HepG2 (cell line): ENCODE results near the gene PCDHGB3. TPM values are rescaled to one million over a fixed set of nuclear protein-coding genes. Genes with fewer than 3 reads are reported as not detected.

Experiments
- CHD2 ChIP-seq: IDR thresholded peaks from 2 replicates; pipeline ENCODE4 v1.6.1; 2011; ENCODE audit warnings: low read depth, low read length, improper control_type of control experiment
- ELF3 ChIP-seq: IDR thresholded peaks from 2 replicates; pipeline ENCODE4 v1.6.1; 2016; ENCODE audit warnings: missing genetic modification reagents, missing compliant biosample characterization
- ERF ChIP-seq: IDR thresholded peaks from 2 replicates; pipeline ENCODE4 v1.6.1; 2018; ENCODE audit warnings: missing biosample characterization, missing genetic modification reagents
- JDP2 ChIP-seq: sonication (generic); formaldehyde crosslinking; IDR thresholded peaks from 2 replicates; pipeline ENCODE4 v1.8.1; 2022; ENCODE audit warnings: missing genetic modification reagents, borderline replicate concordance
- KAT8 ChIP-seq: IDR thresholded peaks from 2 replicates; pipeline ENCODE4 v1.6.1; 2016; ENCODE audit warnings: missing genetic modification reagents, missing compliant biosample characterization
- SATB2 ChIP-seq: sonication (generic); formaldehyde crosslinking; IDR thresholded peaks from 2 replicates; pipeline ENCODE4 v1.5.0; 2020; ENCODE audit warnings: missing genetic modification reagents
- SMC3 ChIP-seq: IDR thresholded peaks from 2 replicates; pipeline ENCODE4 v1.6.1; 2011; ENCODE audit warnings: low read length, improper control_type of control experiment
- polyA plus RNA-seq, 8 experiments: library from polyadenylated mRNA; depleted of rRNA in 3 of 8; stranded (reverse) in 7 of 8; unstranded in 1 of 8; fragments of >200 nt; fragmentation: Illumina TruSeq in 4 of 8; extraction: Trizol in 4 of 8; gene quantifications; 2 replicates each; pipeline versions ENCODE4 v1.2.1 to v1.2.3, GENCODE V29; 2011 to 2016; ENCODE audit warnings: low read depth in 4 of 8, missing spikeins in 1 of 8, mixed read lengths in 1 of 8; ENCODE audit not compliant: insufficient read depth in 1 of 8
- total RNA-seq, 5 experiments: library from RNA; depleted of rRNA; stranded (reverse); fragments of >200 nt; fragmentation: Illumina TruSeq; extraction: Trizol; gene quantifications; 2 replicates each; pipeline ENCODE4 v1.2.3, GENCODE V29; 2016; ENCODE audit warnings: low read depth in 1 of 5
- TF ChIP-seq, protein P1 (sequence below): sonication (generic); formaldehyde crosslinking; IDR thresholded peaks from 2 replicates; pipeline ENCODE4 v1.5.0; 2020; ENCODE audit warnings: mild to moderate bottlenecking, missing genetic modification reagents, moderate library complexity
- TF ChIP-seq, protein P2 (sequence below): sonication (generic); formaldehyde crosslinking; IDR thresholded peaks from 2 replicates; pipeline ENCODE4 v1.9.0; 2021; ENCODE audit warnings: missing genetic modification reagents, borderline replicate concordance
- TF ChIP-seq, protein P3 (sequence below): sonication (generic); formaldehyde crosslinking; IDR thresholded peaks from 2 replicates; pipeline ENCODE4 v1.5.1; 2020; ENCODE audit warnings: mild to moderate bottlenecking, missing genetic modification reagents, borderline replicate concordance

The PCDHGB3 gene
- total and polyA plus RNA-seq, 2 of the 13 experiments (the other 11 are each of a cell fraction or from before 2014, with no cell fraction given), result 0.40 to 0.44 TPM

DNA sequence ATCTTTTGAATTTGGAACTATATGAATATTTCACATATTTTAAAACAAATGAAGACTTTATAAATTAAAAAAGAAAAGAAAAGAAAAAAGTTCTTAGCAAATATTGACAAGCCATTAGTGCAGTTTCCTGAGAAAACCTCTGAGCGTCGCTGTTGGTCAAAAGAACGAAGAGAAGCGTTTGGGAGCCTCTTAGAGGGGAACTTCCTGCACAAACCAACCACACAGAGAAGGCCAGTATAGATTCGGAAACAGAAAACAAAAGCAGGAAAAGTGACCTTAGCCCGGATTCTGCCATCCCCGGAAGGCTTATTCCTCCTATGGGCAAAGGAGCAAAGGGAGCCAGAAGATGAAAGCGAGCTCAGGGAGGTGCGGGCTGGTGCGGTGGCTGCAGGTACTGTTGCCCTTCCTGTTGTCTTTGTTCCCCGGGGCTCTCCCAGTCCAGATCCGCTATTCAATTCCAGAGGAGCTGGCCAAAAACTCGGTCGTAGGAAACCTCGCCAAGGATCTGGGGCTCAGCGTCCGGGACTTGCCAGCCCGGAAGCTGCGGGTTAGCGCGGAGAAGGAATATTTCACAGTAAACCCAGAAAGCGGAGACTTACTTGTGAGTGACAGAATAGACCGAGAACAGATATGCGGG lies 10.1 kb upstream of the PCDHGB3 start, which contains the start of gene PCDHGB2 (continued):
- TF ChIP-seq, protein P1, sequence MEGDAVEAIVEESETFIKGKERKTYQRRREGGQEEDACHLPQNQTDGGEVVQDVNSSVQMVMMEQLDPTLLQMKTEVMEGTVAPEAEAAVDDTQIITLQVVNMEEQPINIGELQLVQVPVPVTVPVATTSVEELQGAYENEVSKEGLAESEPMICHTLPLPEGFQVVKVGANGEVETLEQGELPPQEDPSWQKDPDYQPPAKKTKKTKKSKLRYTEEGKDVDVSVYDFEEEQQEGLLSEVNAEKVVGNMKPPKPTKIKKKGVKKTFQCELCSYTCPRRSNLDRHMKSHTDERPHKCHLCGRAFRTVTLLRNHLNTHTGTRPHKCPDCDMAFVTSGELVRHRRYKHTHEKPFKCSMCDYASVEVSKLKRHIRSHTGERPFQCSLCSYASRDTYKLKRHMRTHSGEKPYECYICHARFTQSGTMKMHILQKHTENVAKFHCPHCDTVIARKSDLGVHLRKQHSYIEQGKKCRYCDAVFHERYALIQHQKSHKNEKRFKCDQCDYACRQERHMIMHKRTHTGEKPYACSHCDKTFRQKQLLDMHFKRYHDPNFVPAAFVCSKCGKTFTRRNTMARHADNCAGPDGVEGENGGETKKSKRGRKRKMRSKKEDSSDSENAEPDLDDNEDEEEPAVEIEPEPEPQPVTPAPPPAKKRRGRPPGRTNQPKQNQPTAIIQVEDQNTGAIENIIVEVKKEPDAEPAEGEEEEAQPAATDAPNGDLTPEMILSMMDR (CRISPR knock-in tag), result peak; percentile 62
- TF ChIP-seq JDP2 (no peak), ERF (no peak), ELF3 (CRISPR knock-in tag) (peak; percentile 27; the same call in 1 of the 2 replicates), KAT8 (0 out of 2 replicates have a peak, but pooled peaks have one; percentile 29), CHD2 (no peak), SMC3 (peak; percentile 32; the same call in 1 of the 2 replicates), SATB2 (CRISPR knock-in tag) (no peak)
- TF ChIP-seq, protein P2, sequence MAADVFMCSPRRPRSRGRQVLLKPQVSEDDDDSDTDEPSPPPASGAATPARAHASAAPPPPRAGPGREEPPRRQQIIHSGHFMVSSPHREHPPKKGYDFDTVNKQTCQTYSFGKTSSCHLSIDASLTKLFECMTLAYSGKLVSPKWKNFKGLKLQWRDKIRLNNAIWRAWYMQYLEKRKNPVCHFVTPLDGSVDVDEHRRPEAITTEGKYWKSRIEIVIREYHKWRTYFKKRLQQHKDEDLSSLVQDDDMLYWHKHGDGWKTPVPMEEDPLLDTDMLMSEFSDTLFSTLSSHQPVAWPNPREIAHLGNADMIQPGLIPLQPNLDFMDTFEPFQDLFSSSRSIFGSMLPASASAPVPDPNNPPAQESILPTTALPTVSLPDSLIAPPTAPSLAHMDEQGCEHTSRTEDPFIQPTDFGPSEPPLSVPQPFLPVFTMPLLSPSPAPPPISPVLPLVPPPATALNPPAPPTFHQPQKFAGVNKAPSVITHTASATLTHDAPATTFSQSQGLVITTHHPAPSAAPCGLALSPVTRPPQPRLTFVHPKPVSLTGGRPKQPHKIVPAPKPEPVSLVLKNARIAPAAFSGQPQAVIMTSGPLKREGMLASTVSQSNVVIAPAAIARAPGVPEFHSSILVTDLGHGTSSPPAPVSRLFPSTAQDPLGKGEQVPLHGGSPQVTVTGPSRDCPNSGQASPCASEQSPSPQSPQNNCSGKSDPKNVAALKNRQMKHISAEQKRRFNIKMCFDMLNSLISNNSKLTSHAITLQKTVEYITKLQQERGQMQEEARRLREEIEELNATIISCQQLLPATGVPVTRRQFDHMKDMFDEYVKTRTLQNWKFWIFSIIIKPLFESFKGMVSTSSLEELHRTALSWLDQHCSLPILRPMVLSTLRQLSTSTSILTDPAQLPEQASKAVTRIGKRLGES (CRISPR knock-in tag), result no peak
- TF ChIP-seq, protein P3, sequence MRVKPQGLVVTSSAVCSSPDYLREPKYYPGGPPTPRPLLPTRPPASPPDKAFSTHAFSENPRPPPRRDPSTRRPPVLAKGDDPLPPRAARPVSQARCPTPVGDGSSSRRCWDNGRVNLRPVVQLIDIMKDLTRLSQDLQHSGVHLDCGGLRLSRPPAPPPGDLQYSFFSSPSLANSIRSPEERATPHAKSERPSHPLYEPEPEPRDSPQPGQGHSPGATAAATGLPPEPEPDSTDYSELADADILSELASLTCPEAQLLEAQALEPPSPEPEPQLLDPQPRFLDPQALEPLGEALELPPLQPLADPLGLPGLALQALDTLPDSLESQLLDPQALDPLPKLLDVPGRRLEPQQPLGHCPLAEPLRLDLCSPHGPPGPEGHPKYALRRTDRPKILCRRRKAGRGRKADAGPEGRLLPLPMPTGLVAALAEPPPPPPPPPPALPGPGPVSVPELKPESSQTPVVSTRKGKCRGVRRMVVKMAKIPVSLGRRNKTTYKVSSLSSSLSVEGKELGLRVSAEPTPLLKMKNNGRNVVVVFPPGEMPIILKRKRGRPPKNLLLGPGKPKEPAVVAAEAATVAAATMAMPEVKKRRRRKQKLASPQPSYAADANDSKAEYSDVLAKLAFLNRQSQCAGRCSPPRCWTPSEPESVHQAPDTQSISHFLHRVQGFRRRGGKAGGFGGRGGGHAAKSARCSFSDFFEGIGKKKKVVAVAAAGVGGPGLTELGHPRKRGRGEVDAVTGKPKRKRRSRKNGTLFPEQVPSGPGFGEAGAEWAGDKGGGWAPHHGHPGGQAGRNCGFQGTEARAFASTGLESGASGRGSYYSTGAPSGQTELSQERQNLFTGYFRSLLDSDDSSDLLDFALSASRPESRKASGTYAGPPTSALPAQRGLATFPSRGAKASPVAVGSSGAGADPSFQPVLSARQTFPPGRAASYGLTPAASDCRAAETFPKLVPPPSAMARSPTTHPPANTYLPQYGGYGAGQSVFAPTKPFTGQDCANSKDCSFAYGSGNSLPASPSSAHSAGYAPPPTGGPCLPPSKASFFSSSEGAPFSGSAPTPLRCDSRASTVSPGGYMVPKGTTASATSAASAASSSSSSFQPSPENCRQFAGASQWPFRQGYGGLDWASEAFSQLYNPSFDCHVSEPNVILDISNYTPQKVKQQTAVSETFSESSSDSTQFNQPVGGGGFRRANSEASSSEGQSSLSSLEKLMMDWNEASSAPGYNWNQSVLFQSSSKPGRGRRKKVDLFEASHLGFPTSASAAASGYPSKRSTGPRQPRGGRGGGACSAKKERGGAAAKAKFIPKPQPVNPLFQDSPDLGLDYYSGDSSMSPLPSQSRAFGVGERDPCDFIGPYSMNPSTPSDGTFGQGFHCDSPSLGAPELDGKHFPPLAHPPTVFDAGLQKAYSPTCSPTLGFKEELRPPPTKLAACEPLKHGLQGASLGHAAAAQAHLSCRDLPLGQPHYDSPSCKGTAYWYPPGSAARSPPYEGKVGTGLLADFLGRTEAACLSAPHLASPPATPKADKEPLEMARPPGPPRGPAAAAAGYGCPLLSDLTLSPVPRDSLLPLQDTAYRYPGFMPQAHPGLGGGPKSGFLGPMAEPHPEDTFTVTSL (CRISPR knock-in tag), result no peak
